HS-27A (cell line): Measurements from ENCODE around the gene LRRC8C.
"Not testable (repeated sequence)": the region's sequence is repeated elsewhere in the genome, so short reads cannot be mapped to it uniquely, and the experiment has no call there.

ENCODE experiments used
- DNase-seq: peaks from one replicate; pipeline ENCODE4 v3.0.0-alpha.2; 2012; ENCODE audit warnings: low read depth, missing footprints

Gene LRRC8C

DNA sequence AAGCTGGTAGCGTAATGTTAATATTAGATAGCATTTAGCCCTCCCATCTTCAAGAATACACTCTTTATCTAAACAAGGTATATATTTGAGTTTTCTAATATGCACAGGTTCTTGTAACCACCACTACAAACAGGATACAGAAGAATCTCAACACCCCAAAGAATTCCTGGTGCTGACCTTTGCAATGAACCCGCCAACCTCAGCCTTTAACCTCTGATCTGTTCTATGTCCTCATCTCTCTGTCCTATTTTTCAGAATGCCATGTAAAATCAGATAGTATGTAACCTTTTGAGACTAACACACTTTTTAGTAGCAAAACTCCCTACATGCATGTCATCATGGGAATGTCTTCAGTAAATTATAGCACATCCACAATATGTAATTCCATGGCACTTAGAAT is 71.1 kb downstream of the LRRC8C start:
- no peak for DNase-seq

DNA sequence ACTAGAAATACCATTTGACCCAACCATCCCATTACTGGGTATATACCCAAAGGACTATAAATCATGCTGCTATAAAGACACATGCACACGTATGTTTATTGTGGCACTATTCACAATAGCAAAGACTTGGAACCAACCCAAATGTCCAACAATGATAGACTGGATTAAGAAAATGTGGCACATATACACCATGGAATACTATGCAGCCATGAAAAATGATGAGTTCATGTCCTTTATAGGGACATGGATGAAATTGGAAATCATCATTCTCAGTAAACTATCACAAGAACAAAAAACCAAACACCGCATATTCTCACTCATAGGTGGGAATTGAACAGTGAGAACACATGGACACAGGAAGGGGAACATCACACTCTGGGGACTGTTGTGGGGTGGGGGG is 72.0 kb downstream of the LRRC8C start:
- not testable (repeated sequence) for DNase-seq

DNA sequence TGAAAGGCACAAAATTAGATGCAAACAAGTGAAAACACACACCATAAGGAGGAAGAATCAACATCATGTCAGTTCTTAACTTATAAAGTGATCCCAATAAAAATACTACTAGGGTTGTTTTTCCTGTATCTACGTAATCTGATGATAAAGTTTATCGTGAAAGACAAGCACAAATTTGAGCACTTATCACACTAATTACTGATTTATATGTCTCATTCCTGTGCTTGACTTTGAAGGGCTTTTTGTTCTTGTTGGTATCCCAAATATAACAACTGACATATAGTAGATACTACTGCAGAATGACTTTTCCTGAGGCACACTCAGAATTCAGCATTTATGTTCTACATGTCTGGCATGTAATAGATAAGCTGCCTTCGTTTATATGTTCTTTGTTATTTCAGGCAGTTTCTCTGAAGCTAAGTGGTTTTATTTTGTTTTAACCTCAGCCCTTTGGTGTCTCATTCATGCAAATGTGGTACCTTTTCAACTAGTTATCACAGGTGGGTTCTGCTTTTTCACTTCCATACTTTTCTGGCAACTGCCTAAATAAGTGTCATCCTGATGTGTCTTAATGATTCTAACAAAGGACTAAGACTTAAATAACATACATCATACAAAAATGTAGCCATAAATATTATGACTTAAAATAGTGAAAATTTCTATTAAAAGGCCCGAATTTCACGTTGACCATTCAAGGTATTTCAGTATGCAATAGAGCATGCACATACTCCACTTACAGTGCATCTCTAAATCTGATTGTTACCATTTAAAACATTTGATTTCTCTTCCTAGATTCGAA is 73.2 kb downstream of the LRRC8C start:
- no peak for DNase-seq

DNA sequence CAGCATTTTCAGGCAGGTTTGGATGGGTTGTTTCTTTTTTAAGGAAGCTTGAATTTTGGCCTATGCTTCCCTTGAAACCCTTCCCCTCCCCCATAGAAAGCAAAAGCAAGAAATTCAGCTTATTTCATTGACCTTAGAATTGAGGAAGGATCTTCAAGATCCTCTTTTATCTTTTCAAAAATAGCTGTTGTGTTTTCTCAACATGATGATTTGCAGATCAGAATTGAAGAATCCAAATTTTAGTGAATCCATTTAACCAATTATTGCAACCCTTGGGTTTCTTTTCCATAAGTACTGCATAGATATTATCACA is 73.7 kb downstream of the LRRC8C start:
- DNase-seq = no peak

DNA sequence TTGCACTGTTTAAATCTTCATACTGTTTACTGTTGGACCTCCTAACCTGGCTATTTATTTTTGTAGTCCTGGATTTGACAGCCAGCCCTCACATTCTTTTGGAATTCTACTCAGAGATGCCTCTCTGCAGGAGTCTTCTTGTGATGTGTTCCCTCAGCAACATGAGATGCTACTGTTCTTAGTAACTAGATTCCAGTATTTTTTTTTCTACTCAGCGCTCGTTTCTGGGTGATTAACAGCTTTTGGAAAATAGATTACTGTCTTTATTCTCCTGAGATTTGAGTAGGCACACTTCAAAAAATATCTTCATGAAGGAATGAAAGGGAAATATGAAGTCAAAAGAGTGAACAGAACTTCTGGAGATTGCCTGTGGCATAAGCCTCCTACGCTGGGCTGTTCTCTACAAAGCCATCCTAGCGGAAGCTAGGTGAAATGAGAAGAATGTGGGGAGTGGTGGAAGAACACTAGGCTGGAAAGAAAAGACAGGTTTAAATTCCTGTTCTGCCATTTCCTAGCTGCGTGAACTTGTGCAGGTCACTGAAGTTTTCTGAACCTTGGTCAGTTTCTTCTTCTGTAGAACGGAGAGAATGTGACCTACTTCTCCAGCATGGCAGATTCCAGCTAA is 75.9 kb downstream of the LRRC8C start:
- DNase-seq = no peak

DNA sequence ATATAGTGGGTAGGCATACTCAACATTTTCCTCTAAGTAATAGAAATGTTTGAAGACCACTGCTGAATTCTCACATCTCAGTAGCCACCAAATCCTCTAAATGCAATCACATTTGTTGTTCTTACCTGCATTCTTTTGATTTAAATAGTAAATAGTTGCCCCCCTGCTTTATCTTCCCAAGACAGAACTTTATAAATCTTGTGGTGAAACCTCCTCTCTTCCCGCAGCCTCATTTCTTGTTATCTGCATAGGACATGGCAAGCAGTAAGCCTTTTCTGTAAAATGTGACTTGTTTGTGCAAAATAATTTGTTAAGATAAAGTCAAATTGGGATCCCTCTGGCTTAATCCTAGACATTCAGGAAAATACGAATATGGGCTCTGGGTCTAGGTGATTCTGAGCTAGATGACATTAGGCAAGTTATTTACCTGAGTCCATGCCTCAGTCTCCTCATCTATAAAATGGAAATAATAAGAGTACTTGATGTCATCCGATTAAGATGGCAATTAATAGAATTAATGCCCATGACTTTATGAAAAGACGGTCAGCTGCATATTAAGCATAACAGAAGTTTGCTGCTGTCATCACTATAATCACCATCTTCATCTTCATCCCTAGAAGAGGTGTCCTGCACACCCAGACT is 77.7 kb downstream of the LRRC8C start:
- DNase-seq = no peak

DNA sequence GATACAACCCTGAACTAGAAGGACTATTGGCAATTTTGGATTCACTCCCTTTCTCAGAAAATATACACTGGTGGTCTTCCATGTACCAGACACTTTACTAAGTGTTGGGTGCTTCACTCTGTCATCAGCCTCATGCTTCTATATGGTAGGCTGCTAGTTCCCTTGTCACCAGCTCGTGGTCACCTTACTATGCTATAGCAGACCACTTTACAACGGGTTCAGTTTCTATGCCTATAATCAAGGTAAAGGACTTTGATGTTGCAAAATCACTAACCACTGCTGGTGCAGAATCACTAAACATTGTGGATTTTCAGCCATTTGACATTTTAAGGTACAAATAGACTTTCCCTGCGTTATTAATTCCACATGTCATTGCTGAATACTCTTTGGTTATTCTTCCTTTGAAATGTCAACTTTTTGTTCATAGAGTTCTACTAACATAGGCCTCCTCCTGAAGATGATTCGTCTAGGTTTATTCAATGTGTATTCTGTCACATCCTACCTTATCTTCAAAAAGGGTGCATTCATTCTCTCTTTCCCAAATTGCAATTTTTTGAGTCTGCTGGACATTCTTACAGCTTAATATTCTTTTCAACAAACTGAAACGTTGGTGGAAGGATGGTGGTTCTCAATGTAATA is 78.3 kb downstream of the LRRC8C start:
- DNase-seq = no peak

DNA sequence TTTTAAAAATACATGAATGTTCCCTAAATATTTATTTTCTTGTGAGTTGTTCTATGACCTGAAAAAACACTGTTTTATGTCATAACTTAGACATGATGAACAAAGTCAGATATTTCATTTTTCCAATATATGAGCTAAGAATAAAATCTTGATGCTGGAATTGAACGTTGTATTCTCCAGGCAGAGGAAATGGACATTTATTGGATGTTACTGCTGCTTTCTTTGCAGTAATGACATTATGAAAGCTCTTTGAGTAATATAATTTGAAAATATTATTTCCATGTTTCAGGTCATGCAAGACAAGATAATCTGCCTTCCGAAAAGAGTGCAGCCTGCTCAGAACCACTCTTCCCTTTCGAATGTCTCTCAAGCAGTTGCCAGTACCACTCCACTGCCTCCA is 79.5 kb downstream of the LRRC8C start:
- DNase-seq = no peak

DNA sequence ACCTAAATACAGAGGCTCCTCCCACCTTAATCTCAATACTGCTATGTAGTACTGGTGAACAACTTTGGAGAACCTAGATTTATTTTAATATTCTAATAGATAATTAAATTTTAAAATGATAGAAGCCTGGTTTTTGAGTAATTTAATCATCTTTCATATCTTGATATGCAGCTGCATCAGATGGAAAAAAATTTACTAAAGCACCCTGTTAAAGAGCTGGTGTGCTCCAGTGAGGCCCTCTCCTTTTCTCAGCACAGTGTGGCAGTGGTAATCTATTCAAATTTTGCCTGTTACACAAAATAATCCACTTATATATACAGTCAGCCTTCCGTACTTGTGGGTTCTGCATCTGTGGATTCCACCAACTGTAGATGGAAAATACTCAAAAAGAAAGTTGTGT is 82.8 kb downstream of the LRRC8C start:
- no peak for DNase-seq

DNA sequence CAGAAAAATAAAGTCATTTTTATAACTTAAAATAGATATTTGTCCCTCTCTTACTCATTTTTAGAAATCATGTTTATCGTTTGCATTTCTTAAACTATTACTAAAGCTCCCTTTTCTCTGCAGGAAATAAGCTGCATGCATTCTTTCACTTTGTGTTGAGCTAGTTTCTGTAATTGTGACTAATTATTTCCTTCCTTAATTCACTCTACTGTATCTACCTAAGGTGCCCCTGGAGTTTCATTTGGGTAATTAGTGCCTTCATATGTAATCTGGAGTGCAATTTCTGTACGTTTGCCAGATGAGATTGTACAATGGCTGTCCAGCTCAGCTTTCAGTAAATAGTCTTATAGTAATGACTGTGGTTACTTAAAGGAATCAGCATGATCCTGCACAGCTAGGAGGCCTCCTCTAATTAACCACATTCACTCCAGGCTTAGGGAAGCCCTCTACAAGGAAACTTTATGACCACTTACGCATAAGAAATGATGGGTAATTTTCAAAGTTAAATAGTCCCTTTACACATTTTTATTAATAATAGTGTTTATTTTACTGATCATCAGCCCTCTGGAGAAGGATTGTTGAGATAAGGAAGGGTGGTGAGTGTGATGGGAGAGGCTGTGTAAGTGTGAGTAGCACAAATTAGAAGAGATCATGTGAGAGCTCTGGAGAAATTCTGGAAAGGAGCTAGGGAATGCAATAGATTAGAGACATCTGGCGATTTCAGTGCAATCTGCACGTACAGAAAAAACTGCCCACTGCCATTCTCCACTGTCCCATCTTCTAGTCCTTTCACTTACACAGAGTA is 86.8 kb downstream of the LRRC8C start:
- no peak for DNase-seq

DNA sequence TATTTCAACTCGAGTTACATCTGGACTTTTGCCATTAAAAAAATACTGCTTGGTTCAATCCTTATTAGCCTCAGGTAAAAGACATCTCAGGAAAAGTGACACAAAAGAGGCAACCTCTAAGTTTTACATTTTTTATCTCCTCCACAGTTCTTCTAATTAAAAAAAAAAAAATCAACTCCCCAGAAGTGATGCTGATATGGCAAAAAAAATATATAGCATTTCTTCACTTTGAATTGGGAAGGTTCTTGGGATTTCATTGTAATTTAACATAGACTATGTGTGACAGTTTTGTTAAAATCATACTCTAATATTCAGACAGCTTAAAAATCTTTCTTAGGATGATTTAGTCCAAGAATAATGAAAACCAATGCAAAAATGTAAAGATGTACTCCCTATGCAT is 87.9 kb downstream of the LRRC8C start:
- no peak for DNase-seq

DNA sequence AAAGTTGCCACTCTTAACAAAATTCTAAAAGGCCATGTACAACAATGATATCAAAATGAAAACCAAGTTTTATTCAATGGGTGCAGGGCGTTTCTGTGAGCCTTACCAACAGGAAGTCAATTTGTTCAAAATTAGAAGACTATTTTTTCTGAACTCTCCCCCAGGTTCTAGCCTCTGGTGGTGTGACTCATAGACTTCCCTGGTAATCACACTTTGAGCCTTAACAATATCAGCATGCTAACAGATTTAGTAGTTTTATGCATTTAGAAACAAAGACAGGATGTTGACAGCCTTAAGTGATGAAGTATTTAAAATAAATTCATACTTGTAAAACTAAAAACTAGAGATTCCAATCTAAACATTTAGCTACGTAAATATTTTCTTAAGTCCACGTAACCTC is 88.4 kb downstream of the LRRC8C start:
- no peak for DNase-seq

DNA sequence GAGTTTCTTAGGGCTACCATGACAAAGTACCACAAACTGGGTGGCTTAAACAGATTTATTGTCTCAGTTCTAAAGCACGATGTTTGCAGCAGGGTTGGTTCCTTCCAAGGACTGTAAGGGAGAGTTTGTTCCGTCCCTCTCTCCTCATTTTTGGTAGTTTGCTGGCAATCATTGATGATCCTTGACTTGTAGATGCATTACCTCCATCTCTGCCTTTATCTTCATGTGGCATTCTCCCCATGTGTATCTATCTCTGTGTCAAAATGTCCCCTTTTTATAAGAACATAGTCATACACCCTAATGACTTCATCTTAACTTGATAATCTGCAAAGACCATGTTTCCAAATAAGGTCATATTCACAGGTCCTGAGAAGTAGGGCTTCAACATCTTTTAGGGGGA is 90.2 kb downstream of the LRRC8C start:
- no peak for DNase-seq

DNA sequence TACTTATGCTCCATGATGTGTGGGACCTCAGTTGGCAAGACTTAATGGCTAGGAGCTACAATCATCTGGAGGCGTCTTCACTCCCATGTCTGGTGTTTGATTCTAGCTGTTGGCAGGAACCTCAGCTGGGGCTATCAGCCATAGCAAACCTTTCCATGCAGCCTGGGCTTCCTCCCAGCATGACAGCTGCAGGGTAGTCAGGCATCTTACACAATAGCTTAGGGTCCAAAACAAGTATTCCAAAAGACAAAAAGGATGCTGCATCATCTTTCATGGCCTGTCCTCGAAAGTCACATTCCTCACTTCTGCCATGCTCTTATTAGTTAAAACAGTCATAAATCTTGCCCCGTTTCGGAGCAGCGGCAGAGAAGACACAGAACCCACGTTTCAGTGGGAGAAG is 90.9 kb downstream of the LRRC8C start:
- no peak for DNase-seq

DNA sequence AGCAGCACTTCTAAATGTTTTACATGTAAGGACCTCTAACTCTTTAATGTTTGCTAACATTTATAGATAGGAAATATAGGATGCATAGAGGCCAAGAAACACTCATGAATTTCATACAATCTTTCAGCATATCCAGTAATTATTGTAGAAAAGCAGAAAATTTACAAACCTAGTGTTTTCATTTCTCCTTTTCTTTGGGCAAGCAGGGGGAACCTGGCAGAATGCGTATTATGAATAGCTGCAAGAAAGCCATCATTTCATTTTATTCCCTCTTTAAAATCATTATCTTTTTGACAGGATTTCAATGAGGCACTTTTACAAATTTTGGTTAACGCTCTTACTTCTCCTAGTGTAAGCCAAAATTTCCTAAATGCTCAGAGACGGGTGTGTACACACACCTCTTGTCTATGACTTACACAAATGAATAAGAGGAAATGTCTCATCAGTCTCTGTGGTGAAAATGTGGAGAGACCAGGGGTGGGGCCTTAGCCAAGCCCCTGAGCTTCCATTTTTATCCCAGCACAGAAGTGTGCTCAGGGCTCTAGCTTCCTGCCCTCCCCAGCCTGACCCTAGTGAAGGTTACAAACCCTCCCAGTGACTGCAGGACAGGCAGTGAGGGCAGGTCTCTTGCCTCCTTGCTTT is 91.6 kb downstream of the LRRC8C start:
- DNase-seq = no peak

DNA sequence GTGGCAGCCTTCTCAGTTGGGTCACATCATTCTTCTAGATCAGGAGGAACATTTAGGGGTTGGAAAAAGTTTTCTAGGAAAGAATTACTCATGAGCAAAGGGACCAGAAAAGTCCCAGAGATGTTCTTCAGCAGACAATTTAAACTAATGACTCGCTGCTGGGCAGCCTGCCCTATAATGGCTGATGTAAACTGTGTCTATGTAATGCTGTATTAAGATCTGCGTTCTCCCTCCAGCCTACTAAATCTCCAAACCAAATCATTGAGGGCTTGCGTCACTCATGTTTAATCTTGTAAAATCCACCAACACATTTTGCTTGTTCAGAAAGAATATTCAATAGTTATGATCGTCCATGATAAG is 92.1 kb downstream of the LRRC8C start:
- no peak for DNase-seq

DNA sequence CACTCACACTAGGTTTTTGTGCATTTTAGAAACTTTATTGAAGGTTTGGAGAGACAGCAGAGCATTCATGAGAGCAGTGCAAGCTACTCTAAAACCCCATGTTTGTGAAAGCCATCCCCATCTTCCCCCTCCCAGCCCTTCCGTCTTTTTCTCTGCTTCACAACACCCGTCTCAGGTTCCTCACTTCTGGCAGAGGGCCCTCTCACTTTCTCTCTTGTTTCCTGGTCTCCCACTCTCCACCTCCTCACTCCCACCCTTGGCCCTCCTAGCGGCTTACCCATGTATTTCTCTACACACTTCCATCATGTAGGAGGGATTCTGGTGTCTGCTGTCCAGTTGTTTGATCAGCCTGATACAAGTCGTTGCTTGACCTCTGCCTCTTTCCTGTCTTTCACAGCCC is 92.7 kb downstream of the LRRC8C start:
- no peak for DNase-seq

DNA sequence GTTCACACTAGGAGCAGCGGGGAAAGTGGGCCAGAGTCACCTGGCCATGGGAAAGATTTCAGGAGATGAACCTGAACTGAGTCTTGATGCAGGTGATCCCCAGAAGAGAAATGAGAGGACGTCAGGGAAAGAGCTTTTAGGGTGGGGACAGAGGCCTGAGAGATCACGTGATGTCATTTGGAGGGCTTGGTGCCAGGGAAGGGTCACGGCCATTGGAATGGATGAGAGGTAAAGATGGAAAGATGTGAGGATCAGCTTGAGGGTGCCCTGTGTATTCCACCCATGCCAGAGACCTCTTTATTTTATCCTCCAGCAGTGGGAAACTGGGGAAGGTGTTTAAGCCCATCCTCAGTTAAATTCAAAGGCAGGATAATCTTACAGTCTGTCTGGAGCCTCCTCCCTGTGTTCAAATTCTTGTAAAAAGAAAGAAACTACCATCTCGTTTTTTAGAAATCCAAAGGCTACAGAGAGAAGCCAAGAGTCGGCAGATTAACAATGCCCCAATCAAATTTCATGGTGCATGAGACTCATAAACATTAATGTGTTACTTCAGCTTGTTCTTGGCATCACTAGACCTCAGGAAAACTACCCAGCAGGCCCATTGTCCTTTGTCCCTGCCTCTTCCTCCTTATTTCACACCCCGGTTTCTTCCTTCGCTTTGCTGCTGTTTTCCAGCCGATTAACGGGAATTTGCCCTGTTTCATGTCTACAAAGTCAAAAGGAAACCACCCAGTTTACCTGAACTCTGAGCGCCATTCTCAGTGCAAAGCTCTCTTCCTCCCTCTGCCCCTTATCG is 94.8 kb downstream of the LRRC8C start:
- no peak for DNase-seq

DNA sequence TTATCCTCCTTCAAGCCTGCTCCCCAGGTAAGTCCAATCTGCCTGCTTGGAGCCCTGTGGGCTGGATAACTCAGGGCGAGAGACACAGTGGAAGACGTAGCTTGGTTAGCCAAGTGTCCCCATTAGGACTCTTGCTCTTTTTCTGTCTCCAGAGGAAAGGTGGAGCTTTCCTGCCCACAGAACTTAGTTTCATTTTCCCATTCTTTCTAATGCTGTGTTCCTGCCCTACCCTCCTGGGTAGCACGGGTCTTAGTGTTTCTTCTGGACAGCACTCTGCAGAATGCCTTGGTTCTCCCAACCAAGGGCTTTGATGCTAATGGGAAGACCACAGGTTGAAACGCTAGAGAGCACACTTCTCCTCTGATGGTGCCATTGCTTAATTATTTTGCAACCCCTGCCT is 95.5 kb downstream of the LRRC8C start:
- DNase-seq = no peak

DNA sequence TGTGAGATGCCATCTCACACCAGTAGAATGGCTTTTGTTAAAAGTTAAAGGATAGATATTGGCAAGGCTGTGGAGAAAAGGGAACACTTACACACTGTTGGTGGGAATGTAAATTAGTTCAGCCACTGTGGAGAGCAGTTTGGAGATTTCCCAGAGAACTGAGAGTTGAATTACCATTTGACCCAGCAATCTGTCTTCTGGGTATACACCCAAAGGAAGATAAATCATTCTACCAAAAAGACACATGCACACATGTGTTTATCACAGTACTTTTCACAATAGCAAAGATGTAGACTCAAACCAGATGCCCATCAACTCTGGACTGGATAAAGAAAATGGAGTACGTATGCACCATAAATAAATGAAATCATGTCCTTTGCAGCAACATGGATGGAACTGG is 99.3 kb downstream of the LRRC8C start:
- no peak for DNase-seq

DNA sequence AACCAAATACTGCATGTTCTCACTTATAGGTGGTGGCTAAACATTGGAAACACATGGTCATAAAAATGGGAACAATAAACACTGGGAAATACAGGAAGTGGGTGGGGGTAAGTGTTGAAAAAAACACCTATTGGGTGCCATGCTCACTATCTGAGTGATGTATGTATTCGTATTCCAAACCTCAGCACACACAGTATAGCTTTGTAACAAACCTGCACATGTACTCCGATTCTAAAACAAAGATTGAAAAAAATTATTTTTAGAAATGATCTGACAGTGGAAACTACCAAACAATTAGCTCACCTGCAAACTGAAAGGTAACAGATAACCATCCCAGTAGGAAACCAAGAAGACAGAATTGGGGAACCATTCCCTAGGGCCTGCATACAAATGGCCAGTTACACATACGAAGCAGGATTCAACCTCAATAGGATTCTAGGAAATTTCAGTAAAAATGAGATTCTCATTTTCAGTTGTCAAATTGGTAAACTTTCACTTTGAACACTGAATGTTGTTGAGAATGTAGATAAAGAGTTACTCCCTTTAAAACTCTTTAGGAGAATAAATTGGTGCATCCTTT is 99.8 kb downstream of the LRRC8C start:
- no peak for DNase-seq
